Pancreas (tissue), 10 donors: ENCODE data around the gene POLE4. TPM values are rescaled to one million over a fixed set of nuclear protein-coding genes. Genes with fewer than 3 reads are reported as not detected.

Experiments
- ATAC-seq, 4 donors: fragments of 200-7000 bp; cut with Tn5 transposase; one replicate each; pipeline versions ENCODE4 v1.8.0 to v1.9.1; 2020; ENCODE audit warnings: mild to moderate bottlenecking in 4 of 4, moderate library complexity in 4 of 4
- DNase-seq, 6 donors: peaks; one replicate each; pipeline ENCODE4 v3.0.0-alpha.2; 2020
- FAIRE-seq: peaks from 2 replicates; lab custom pipeline; 2012; peaks lifted over from hg19 to GRCh38; lab: Jason Lieb, UNC
- H3K27ac ChIP-seq, 4 donors: fragments of 200-600 bp; sonication (generic); 1 replicate in 3 of 4; 2 replicates in 1 of 4; pipeline versions ENCODE4 v1.5.0 to v1.8.0; 2020
- H3K27me3 ChIP-seq, 4 donors: fragments of 200-600 bp; one replicate each; pipeline ENCODE4 v1.8.0; 2021
- H3K36me3 ChIP-seq, 3 donors: fragments of 200-600 bp; sonication (generic) in 1 of 3; one replicate each; pipeline versions ENCODE4 v1.5.0 to v1.8.0; 2020 to 2021
- H3K4me1 ChIP-seq, 3 donors: fragments of 200-600 bp; one replicate each; pipeline ENCODE4 v1.8.0; 2021
- H3K4me3 ChIP-seq, 4 donors: fragments of 200-600 bp; sonication (generic) in 2 of 4; one replicate each; pipeline versions ENCODE4 v1.5.0 to v1.8.0; 2020 to 2021
- H3K9me3 ChIP-seq, 4 donors: fragments of 200-600 bp; one replicate each; pipeline ENCODE4 v1.8.0; 2021
- CTCF ChIP-seq, 4 donors: fragments of 200-600 bp; sonication (generic) in 3 of 4; IDR thresholded peaks; one replicate each; pipeline versions ENCODE4 v1.5.0 to v1.8.0; 2021; ENCODE audit warnings: antibody characterized with exemption in 4 of 4
- WGBS, 2 donors: extraction: QIAGEN DNeasy Blood & Tissue Kit; methylation state at CpG; one replicate each; pipeline ENCODE4 v1.1.7; 2013; 5-methylcytosine and 5-hydroxymethylcytosine counted together
- intact Hi-C, 3 donors: fragments of 100-400 bp; cut with DNase I; formaldehyde crosslinking; loops; one replicate each; pipeline versions ENCODE4 v1.11.1 to v1.14.2; 2022
- polyA plus RNA-seq, 2 donors: library from polyadenylated mRNA; stranded (reverse); fragments of 200-250 nt; gene quantifications; one replicate each; pipeline ENCODE4 v1.2.3, GENCODE V29; 2013
- total RNA-seq, 6 donors: library from RNA; stranded (reverse); fragmentation: NEBNext Ultra II Directional in 4 of 6; extraction: Animal tissue kit (Norgen Biotek cat#: 25700) in 4 of 6; gene quantifications; one replicate each; pipeline versions ENCODE4 v1.2.1 to v1.2.4, GENCODE V29; 2021 to 2023
- donor health status: healthy with polysubstance abuse.
- donor health status: DM: no; HTN: no; CAD: no; lungs with moderate emphysema.
- donor health status: DM: no; HTN: no; CAD: no.
- donor health status: control.
- donor health status: control.
- donor health status: Bipolar disorder and iron deficiency.
- donor health status: DM: yes; HTN: yes; CAD: no.
- donor health status: DM: no; HTN: no; CAD: no.
- donor health status: DM: no; HTN: no; CAD: no.
- donor health status: DM: yes; HTN: yes; CAD: no.

The POLE4 gene
- total and polyA plus RNA-seq, 8 donors, result 10.0 to 22.6 (median 18.2) TPM

DNA sequence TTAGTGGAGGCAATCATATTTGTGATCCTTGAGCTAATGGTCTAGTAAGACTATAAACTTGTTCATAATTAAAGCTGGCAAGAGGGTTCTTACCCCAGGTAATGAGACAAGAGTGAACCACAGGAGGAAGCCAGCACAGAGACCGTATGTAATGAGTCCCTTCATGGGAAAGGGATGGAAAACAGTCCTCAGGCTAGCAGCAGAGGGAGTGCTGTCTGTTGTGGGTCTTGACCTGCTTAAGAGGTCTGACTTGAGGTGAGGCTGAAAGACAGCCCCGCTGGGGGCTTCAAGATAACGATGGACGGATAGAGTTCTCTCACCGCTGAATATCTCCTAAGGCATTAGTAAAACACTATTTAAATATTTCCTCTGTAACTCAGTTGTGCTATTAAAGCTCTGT lies 16.2 kb upstream of the POLE4 start:
- H3K4me1 ChIP-seq, result no peaks in the 10 kb centered on the region
- FAIRE-seq (no peak), DNase-seq (no peak), ATAC-seq (no peak)
- no peak overlapping the region for H3K27ac ChIP-seq
- intact Hi-C loops, result no loop called here
- H3K9me3 ChIP-seq, result no peaks in the 10 kb centered on the region
- H3K27me3 ChIP-seq, result no peaks in the 10 kb centered on the region
- H3K4me3 ChIP-seq, result no peak overlapping the region
- H3K36me3 ChIP-seq, result no peaks in the 10 kb centered on the region
- TF ChIP-seq CTCF (IDR thresholded peaks at IDR 0.05), result no peak
- 61 to 77% methylated on average over 5 of the region's 5 CpGs for WGBS, 2 donors

DNA sequence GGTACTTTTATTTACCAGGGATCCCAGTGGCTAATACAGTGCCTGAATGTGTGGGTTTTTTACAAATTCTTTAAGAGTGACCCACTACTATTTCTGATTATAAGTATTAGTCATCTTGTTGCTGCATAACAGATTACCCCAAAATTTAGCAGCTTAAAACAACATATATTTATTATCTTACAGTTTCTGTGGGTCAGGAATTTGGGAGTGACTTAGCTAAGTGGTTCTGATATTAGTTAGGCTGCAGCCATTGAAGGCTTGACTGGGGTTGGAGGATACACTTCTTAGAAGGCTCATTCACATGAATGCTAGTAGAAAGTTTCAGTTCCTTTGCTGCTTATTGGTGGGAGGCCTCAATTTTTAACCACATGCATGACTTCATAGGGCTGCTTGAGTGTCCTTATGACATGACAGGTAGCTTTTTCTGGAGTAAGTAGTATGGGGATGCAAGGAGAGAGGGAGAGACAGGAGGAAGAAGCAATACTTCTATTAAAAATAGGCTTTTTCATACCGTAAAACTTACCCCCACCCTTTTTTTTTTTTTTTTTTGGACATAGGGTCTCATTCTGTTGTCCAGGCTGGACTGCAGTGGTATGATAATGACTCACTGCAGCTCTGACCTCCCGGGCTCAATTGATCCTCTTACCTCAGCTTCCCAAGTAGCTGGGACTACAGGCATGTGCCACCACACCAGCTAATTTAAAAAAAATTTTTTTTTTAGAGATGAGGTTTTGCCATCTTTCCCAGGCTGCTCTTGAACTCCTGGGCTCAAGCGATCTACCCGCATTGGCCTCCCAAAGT lies 13.3 kb upstream of the POLE4 start:
- Histone ChIP-seq H3K4me1 (no peaks in the 10 kb centered on the region), H3K27ac (no peak overlapping the region), H3K36me3 (no peaks in the 10 kb centered on the region), H3K27me3 (no peaks in the 10 kb centered on the region), H3K9me3 (no peaks in the 10 kb centered on the region), H3K4me3 (no peak overlapping the region)
- FAIRE-seq, result no peak
- TF ChIP-seq CTCF (IDR thresholded peaks at IDR 0.05), result no peak
- ATAC-seq, result no peak
- WGBS, 2 donors, result 82 to 84% methylated on average over 4 of the region's 4 CpGs
- DNase-seq, result no peak
- intact Hi-C loops, result no loop called here

- Histone ChIP-seq H3K27me3 (no peaks in the 10 kb centered on the region), H3K36me3 (no peaks in the 10 kb centered on the region), H3K4me1 (no peaks in the 10 kb centered on the region), H3K4me3 (no peak overlapping the region), H3K27ac (no peak overlapping the region), H3K9me3 (no peaks in the 10 kb centered on the region)
- FAIRE-seq, result no peak
- 53 to 78% methylated on average over 1 of the region's 1 CpG for WGBS, 2 donors
- DNase-seq, result no peak
- intact Hi-C loops, result no loop called here
- TF ChIP-seq CTCF (IDR thresholded peaks at IDR 0.05), result no peak
- ATAC-seq, result no peak
Measured at GRCh38 chr2:74945788-74946331, 12.6 kb upstream of the POLE4 start.

- WGBS, 2 donors, result 73 to 87% methylated on average over 4 of the region's 4 CpGs
- FAIRE-seq, result no peak
- no peaks in the 10 kb centered on the region for H3K9me3 ChIP-seq
- DNase-seq, result no peak
- no peak for TF ChIP-seq CTCF (IDR thresholded peaks at IDR 0.05)
- H3K27me3 ChIP-seq, result no peaks in the 10 kb centered on the region
- intact Hi-C loops, result no loop called here
- no peaks in the 10 kb centered on the region for H3K4me1 ChIP-seq
- H3K27ac ChIP-seq, result no peak overlapping the region
- H3K36me3 ChIP-seq, result no peaks in the 10 kb centered on the region
- H3K4me3 ChIP-seq, result no peak overlapping the region
- no peak for ATAC-seq
Measured at GRCh38 chr2:74947703-74948102, 10.7 kb upstream of the POLE4 start.

DNA sequence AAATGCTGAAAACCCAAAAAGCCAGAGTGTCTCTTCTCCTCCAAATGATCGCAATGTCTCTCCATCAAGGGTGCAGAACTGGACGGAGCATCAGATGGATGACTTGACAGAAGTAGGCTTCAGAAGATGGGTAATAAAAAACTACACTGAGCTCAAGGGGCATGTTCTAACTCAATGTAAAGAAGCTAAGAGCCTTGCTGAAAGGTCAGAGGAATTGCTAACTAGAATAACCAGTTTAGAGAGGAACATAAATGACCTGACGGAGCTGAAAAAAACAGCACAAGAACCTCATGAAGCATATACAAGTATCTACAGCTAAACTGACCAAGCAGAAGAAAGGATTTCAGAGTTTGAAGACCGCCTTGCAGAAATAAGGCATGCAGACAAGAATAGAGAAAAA lies 9.7 kb upstream of the POLE4 start:
- DNase-seq (no peak), FAIRE-seq (no peak), ATAC-seq (no peak)
- TF ChIP-seq CTCF (IDR thresholded peaks at IDR 0.05), result no peak
- Histone ChIP-seq H3K4me1 (no peaks in the 10 kb centered on the region), H3K27me3 (no peaks in the 10 kb centered on the region), H3K9me3 (no peaks in the 10 kb centered on the region), H3K4me3 (no peak overlapping the region), H3K36me3 (no peaks in the 10 kb centered on the region), H3K27ac (no peak overlapping the region)
- intact Hi-C loops, result no loop called here
- whole genome bisulfite sequencing, 2 donors, result 73 to 79% methylated on average over 4 of the region's 4 CpGs
